Measurements from ENCODE around the gene WWOX.

WWOX gene

GRCh38 chr16:78137179-78137578, 37.7 kb downstream of the WWOX start:
- DNase-seq (ENCODE audit: low read depth in 2 of 2): no peak
- H3K4me3 ChIP-seq (replicated peaks in 1 of 2; ENCODE audit: low read depth in 2 of 2, low read length in 2 of 2): no peak overlapping the region
- TF ChIP-seq CTCF (IDR thresholded peaks at IDR 0.05; ENCODE audit: low read depth, low read length): no peak

- DNase-seq (ENCODE audit: low read depth in 2 of 2): no peak
- TF ChIP-seq CTCF (IDR thresholded peaks at IDR 0.05; ENCODE audit: low read depth, low read length): no peak
- H3K4me3 ChIP-seq (replicated peaks in 1 of 2; ENCODE audit: low read depth in 2 of 2, low read length in 2 of 2): no peak overlapping the region
Measured at GRCh38 chr16:78137782-78138616, 38.5 kb downstream of the WWOX start.

- no peak for TF ChIP-seq CTCF (IDR thresholded peaks at IDR 0.05; ENCODE audit: low read depth, low read length)
- DNase-seq (ENCODE audit: low read depth in 2 of 2): no peak
- H3K4me3 ChIP-seq (replicated peaks in 1 of 2; ENCODE audit: low read depth in 2 of 2, low read length in 2 of 2): no peak overlapping the region
Measured at GRCh38 chr16:78140818-78141466, 41.5 kb downstream of the WWOX start.

- H3K4me3 ChIP-seq (replicated peaks in 1 of 2; ENCODE audit: low read depth in 2 of 2, low read length in 2 of 2): no peak overlapping the region
- DNase-seq (ENCODE audit: low read depth in 2 of 2): peak; percentile 29 to 71
- TF ChIP-seq CTCF (IDR thresholded peaks at IDR 0.05; ENCODE audit: low read depth, low read length): no peak
Measured at GRCh38 chr16:78142788-78143187, 43.3 kb downstream of the WWOX start.

GRCh38 chr16:78146807-78147206, 47.4 kb downstream of the WWOX start:
- TF ChIP-seq CTCF (IDR thresholded peaks at IDR 0.05; ENCODE audit: low read depth, low read length): no peak
- H3K4me3 ChIP-seq (replicated peaks in 1 of 2; ENCODE audit: low read depth in 2 of 2, low read length in 2 of 2): no peak overlapping the region
- no peak for DNase-seq (ENCODE audit: low read depth in 2 of 2)

GRCh38 chr16:78147911-78148401, 48.5 kb downstream of the WWOX start:
- TF ChIP-seq CTCF (IDR thresholded peaks at IDR 0.05; ENCODE audit: low read depth, low read length): no peak
- no peak overlapping the region for H3K4me3 ChIP-seq (replicated peaks in 1 of 2; ENCODE audit: low read depth in 2 of 2, low read length in 2 of 2)
- no peak for DNase-seq (ENCODE audit: low read depth in 2 of 2)
